ENCODE data around the gene BCAT1.
"Not testable (repeated sequence)": the region's sequence is repeated elsewhere in the genome, so short reads cannot be mapped to it uniquely, and the experiment has no call there.

Gene BCAT1

GRCh38 chr12:24928131-24928530 lies 20.8 kb downstream of the BCAT1 start:
- no peak for DNase-seq (ENCODE audit: low read depth)

- not testable (repeated sequence) for DNase-seq (ENCODE audit: low read depth)
These were observed 22.8 kb downstream of the BCAT1 start for GRCh38 chr12:24926080-24926479.

- DNase-seq (ENCODE audit: low read depth) = no peak
These were observed 26.8 kb downstream of the BCAT1 start for GRCh38 chr12:24922090-24922489.

DNA sequence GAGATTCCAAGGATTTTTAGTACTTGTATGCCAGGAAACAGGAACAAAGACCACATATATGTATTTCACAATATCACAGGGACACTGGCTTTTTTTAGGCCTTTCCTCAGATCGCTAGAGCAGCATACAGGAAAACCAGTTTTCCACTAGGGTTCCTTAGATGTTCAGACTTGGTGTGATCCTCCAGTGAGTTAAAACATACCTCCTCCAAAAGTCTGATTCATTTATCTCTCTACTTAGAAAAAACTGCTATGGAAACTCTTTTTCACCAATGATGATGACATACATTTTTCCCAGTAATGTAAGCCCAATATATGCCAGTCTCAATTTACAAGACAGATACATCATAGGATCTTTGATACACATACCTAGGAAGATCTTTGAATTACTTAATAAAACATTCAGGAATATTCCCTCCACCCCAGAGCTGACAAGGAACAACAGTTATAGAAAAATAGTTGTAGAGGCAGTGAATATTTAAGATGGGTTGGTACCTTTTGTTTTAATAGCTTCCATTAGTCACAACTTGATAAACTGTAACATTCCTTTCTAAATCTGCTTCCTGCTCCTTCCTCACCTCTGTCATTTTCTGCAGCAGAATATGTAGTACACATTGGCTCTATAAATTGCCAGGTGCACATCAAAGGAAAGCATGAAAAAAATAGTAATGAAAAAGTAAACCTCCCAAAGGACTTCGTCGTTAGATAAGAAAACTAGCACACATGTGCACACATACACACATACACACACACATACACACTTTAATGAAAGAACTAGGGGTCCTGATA lies 27.5 kb downstream of the BCAT1 start:
- DNase-seq (ENCODE audit: low read depth) = peak; percentile 77

DNA sequence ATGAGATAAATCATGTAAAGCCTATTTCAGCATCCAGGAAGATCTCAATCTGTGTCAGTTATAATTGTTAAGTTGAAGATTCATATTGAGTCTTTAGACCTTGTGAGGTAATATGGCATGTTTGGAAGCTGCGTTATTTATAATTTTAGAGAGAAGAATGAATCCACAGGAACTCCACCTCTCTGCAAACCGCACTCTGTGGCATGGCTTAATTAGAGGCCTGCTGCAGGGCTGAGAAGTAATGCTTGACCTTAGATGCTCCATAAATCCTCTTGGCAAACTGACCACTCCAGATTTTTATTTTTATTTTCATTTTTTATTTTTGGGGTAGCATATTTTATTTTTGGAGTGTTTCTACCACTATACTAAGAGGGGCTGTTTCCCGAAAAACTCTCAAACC lies 28.8 kb downstream of the BCAT1 start:
- DNase-seq (ENCODE audit: low read depth) = no peak

GRCh38 chr12:24919346-24920001 lies 29.4 kb downstream of the BCAT1 start:
- no peak for DNase-seq (ENCODE audit: low read depth)

GRCh38 chr12:24918596-24918995 lies 30.3 kb downstream of the BCAT1 start:
- DNase-seq (ENCODE audit: low read depth) = no peak

DNA sequence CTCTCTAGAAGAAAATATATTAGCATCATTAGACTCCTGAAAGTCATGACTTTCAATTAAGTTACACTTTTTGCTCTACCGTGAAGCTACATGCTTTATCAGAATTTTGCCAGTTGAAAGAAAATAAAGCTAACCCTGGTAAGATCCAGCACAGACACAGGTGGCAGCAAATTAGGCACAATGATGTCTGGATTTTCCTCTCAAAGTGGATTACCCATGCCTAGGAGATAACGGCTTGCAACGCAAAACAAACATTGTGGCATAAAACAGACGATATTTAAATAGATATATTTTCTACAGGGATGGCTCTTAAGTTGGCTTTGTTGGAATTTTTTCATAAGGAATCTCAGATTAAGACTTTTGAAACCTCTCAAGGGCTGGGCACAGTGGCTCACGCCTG lies 33.4 kb downstream of the BCAT1 start:
- no peak for DNase-seq (ENCODE audit: low read depth)

DNA sequence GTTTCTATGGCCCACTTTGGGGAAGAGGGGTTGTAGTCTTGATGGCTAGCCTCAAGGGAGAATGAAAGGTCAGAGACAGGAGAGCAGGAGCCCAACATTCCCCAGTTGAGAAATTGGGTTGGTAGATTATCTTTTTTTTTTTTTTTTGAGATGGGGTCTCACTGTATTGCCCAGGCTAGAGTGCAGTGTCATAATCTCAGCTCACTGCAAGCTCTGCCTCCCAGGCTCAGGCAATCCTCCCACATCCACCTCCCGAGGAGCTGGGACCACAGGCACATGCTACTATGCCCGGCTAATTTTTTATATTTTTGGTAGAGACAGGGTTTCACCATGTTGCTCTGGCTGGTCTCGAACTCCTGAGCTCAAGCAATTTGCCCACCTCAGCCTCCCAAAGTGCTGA lies 34.9 kb downstream of the BCAT1 start:
- DNase-seq (ENCODE audit: low read depth) = no peak

GRCh38 chr12:24913130-24913529 lies 35.8 kb downstream of the BCAT1 start:
- DNase-seq (ENCODE audit: low read depth) = no peak

DNA sequence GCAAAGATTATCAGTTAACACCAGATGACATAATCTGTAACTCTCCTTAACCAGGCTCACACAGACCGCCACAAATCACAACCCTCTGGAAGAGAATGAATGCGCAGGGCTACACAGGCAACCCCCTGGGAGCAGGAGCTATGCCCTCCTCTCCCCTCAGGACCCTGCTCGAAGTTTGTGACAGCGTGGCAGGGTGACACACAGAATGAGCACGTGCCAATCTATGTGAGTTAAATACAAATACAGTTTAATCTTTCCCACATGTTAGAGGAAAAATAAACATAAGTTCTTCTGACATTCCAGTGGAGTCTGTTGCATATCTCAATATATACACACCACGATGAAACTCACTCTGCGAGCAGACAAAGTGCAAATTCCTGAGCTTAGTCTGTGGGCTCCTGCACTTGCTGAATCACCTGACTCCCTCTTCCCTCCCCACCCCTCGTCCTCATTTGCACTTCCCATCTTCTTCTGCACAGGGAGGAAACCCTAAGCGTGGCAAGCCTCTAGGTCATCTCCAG lies 37.6 kb downstream of the BCAT1 start:
- peak; percentile 97 for DNase-seq (ENCODE audit: low read depth)

DNA sequence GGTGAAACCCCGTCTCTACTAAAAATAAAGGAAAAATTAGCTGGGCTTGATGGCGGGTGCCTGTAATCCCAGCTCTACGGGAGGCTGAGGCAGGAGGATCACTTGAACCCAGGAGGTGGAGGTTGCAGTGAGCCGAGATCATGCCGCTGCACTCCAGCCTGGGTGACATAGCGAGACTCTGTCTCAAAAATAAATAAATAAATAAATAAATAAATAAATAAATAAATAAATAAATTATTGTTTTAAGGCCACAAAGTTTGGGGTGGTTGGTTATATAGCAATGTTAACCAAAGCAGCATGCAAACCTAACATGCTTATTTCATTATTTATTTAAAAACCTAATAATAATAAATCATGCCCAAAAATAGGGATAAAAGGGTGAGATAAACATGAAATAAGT lies 38.7 kb downstream of the BCAT1 start:
- DNase-seq (ENCODE audit: low read depth) = not testable (repeated sequence)

DNA sequence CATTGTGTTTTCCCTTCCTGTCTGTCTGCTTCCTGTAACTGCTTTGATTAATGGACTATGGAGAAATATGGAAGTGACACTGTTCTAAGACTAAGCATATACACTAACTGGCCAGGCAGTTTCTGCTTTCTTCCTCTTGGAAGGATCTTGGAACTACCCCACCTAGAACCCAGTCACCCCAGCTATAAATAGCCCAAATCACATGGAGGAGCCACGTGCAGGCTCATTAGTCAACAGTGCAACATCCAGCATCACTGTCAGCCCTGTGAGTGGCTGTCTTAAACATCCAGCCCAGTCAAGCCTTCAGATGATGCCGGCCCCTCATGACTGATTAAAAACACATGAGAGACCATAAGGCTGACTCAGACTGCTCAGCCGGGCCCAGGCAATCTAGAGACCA lies 39.2 kb downstream of the BCAT1 start:
- peak; percentile 96 for DNase-seq (ENCODE audit: low read depth)

GRCh38 chr12:24907464-24907863 lies 41.4 kb downstream of the BCAT1 start:
- DNase-seq (ENCODE audit: low read depth) = no peak

DNA sequence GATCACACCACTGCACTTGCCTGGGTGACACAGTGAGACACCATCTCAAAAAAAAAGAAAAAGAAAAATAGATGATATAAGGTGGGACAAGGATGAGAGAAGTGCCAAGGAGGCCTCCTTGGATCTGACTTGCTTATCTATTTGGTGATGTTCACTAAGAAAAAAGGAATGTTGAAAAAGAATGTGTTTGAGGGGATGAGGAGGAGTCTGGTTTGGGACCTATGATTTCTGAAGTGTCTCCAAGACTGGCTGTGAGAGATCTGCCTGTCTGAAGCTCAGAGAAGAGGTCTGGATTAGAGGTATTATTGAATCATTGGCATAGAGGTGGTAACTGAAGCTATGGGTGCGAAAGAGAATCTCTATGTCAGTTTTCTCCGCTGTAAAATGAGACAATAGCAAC lies 42.8 kb downstream of the BCAT1 start:
- DNase-seq (ENCODE audit: low read depth) = peak; percentile 60

- no peak for DNase-seq (ENCODE audit: low read depth)
These were observed 43.5 kb downstream of the BCAT1 start for GRCh38 chr12:24905431-24905830.

DNA sequence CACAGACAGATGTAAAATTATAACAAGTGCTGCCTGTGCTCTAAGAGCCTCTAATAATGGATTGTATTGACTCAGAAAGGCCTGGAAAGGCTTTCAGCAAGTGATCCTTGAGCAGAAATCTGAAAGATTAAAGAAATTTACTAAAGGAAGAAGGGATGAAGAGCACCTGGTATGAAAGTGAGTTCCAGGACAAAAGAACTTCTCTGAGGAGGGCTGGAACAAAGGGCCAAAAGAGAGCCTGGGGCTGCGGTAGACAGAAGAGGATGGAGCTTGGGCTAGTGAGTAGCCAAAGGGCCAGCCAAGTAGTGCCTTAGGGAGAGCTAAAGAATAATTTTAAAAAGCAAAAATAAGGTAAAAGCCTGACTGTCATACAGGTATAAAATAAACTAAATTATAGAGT lies 44.0 kb downstream of the BCAT1 start:
- no peak for DNase-seq (ENCODE audit: low read depth)

DNA sequence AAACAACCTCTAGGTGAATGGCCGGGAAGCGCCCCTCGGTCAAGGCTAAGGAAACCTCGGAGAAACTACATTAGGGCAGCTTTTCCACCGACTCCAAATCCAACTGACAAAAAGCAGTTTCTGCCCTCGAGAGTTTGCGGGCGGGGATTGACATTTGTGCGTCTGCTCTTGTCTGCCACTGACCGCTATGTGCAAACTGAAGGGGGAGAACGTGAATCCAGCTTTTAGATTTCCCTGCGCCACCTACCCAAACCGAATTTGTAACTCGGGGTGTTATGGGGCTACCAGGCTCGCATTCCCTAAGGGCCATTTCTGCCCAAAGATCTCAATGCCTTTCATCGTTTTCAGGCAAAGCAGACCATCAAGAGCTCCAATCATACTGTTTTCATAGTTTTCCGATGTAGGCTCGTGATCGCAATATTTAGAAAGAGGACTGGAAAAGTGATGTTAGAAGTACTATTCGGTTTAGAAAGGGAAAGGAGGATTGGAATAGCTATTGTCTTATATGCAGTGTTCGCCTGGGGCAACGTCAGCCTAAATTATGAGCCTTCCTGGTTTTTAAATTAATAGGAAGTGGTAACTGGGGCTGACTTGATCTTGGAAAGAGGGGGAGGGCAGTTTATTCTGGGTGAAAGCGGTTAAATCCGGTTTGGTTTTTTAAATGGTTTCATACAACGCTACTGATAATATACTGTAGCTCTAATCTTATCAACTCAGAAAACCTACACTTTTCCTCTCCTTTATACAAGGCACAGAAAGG lies 45.4 kb downstream of the BCAT1 start:
- DNase-seq (ENCODE audit: low read depth) = peak; percentile 52

- DNase-seq (ENCODE audit: low read depth) = peak; percentile 80
These were observed 46.2 kb downstream of the BCAT1 start for GRCh38 chr12:24902511-24903328.

GRCh38 chr12:24901576-24902461 lies 47.1 kb downstream of the BCAT1 start:
- no peak for DNase-seq (ENCODE audit: low read depth)

- no peak for DNase-seq (ENCODE audit: low read depth)
These were observed 48.7 kb downstream of the BCAT1 start for GRCh38 chr12:24900196-24900595.
